WTC11 (cell line): ENCODE measurements around the gene PROCR.

ENCODE experiments used
- ATF3 ChIP-seq: sonication (generic); formaldehyde crosslinking; conservative IDR thresholded peaks from 2 replicates; pipeline ENCODE4 v1.8.1; 2022; ENCODE audit warnings: mild to moderate bottlenecking, missing genetic modification reagents
- CTCF ChIP-seq: fragments of 200-600 bp; IDR thresholded peaks from 2 replicates; pipeline ENCODE4 v1.8.0; 2022; ENCODE audit warnings: antibody characterized with exemption
- MAX ChIP-seq: sonication (generic); formaldehyde crosslinking; IDR thresholded peaks from 2 replicates; pipeline ENCODE4 v1.8.0; 2022; ENCODE audit warnings: mild to moderate bottlenecking, missing genetic modification reagents
- NFE2L1 ChIP-seq: sonication (generic); formaldehyde crosslinking; IDR thresholded peaks from 2 replicates; pipeline ENCODE4 v1.8.1; 2023; ENCODE audit warnings: missing genetic modification reagents
- ZNF416 ChIP-seq: fragments of 250-450 bp; sonication (Bioruptor Pico); IDR thresholded peaks from 2 replicates; pipeline ENCODE4 v1.9.0; 2021; ENCODE audit warnings: mild to moderate bottlenecking, inconsistent platforms
- ZNF512 ChIP-seq: sonication (generic); formaldehyde crosslinking; IDR thresholded peaks from 2 replicates; pipeline ENCODE4 v1.8.1; 2022; ENCODE audit warnings: missing genetic modification reagents, borderline replicate concordance

- TF ChIP-seq CTCF (no peak), ZNF416 (CRISPR knock-in tag) (no peak), MAX (CRISPR knock-in tag) (no peak), ZNF512 (CRISPR knock-in tag) (no peak), NFE2L1 (CRISPR knock-in tag) (no peak), ATF3 (CRISPR knock-in tag) (no peak)
Observed at GRCh38 chr20:35226126-35226883, 54.4 kb downstream of the PROCR start, which contains the start of gene MMP24.
